ENCODE results near the gene FBLIM1.
"Not testable (repeated sequence)": the region's sequence is repeated elsewhere in the genome, so short reads cannot be mapped to it uniquely, and the experiment has no call there.

Gene FBLIM1

GRCh38 chr1:15810073-15810472, 51.5 kb downstream of the FBLIM1 start:
- no peak for DNase-seq (ENCODE audit: low spot score)

GRCh38 chr1:15816674-15817073, 58.1 kb downstream of the FBLIM1 start:
- no peak for DNase-seq (ENCODE audit: low spot score)

DNA sequence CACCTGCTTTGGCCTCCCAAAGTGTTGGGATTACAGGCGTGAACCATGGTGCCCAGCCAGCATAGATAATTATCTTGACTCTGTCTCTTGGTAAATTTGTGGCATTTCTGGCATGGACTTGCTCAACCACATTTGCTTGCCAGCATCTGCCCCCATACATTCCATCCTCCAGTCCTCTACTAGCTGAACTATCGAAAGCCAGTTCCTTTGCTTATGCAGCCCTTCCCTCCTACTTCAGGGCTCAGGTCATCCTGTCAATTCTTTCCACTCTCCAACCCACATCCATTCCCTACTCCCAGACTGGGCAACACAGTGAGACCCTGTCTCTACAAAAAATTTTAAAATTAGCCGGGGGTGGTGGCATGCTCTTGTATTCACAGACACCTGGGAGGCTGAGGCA, 61.9 kb downstream of the FBLIM1 start:
- no peak for DNase-seq (ENCODE audit: low spot score)

- DNase-seq (ENCODE audit: low spot score) = no peak
These were observed 67.2 kb downstream of the FBLIM1 start for GRCh38 chr1:15825800-15826199.

- no peak for DNase-seq (ENCODE audit: low spot score)
These were observed 68.4 kb downstream of the FBLIM1 start for GRCh38 chr1:15826810-15827507.

DNA sequence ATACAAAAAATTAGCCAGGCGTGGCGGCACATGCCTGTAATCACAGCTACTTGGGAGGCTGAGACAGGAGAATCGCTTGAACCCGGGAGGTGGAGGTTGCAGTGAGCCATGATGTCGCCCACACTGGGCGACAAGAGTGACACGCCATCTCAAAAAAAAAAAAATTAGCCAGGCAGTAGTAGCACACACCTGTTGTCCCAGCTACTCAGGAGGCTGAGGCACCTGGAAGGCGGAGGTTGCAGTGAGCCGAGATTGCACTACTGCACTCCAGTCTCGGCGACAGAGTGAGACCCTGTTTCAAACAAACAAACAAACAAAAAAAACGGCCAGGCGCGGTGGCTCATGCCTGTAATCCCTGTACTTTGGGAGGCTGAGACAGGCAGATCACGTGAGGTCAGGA, 69.0 kb downstream of the FBLIM1 start:
- DNase-seq (ENCODE audit: low spot score) = not testable (repeated sequence)

- not testable (repeated sequence) for DNase-seq (ENCODE audit: low spot score)
These were observed 70.3 kb downstream of the FBLIM1 start for GRCh38 chr1:15828931-15829330.

DNA sequence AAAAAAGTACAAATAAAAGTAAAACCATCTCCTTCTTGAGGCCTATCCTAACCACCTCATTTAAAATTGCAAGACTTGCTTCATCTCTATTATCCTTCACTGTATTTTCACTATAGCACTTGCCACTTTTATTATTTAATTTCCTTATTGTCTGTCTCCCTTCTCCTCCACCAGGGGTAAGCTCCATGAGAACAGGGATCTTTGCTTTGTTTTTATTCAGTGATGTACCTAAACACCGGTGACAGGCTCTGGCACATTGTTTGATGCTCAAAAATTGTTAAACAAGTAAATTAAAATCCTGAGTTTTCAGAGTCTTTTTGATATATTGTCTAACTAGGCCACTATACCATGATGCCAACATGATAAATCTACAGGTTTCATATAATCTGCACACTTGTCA, 71.7 kb downstream of the FBLIM1 start:
- DNase-seq (ENCODE audit: low spot score) = no peak

DNA sequence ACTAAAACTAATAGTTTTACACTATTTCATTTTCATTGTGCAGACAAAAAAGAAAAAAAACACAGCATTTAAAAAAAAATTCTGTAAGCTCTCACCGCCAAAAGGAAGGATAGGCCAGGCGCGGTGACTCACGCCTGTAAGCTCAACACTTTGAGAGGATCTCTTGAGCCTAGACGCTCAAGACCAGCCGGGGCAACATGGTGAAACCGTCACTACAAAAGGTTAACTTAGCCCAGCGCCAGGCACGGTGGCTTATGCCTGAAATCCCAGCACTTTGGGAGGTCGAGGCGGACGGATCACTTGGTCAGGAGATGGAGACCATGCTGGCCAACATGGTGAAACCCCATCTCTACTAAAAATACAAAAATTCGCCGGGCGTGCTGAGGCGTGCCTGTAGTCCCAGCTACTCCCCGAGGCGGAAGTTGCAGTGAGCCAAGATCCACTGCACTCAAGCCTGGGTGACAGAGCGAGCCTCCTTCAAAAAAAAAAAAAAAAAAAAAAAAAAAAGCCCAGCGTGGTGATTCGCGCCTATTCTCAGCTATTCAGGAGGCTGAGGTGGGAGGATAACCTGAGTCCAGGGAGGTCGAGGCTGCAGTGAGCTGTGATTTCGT, 74.6 kb downstream of the FBLIM1 start:
- no peak for DNase-seq (ENCODE audit: low spot score)

DNA sequence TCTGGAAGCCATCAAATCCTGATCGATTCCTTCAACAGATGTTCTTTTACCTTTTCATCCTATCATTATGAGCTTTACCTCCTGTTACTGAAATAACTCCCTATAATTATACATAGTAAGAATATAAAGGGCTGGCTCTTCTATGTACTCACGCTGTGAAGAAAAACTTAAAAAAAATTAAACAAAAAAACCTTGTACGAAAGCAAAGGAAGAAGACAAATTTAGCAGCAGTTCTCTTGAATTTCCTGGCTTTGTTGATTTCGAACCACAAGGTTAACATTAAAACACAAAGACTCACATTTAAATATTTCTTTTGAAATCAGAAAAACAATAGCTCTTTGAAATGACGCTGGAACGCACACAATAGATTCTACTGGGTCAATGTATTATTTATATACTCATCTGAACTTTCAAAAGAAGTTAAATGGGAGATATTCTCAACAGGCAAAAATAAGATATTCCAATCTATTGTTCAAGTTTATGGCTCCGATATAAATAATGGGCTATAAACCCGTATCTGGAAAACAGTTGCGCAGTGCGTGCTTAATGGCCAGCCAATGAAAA, 75.3 kb downstream of the FBLIM1 start:
- DNase-seq (ENCODE audit: low spot score) = peak; percentile 26

- DNase-seq (ENCODE audit: low spot score) = peak; percentile 84
These were observed 76.0 kb downstream of the FBLIM1 start for GRCh38 chr1:15834406-15835204.

- no peak for DNase-seq (ENCODE audit: low spot score)
These were observed 76.7 kb downstream of the FBLIM1 start for GRCh38 chr1:15835205-15835740.

DNA sequence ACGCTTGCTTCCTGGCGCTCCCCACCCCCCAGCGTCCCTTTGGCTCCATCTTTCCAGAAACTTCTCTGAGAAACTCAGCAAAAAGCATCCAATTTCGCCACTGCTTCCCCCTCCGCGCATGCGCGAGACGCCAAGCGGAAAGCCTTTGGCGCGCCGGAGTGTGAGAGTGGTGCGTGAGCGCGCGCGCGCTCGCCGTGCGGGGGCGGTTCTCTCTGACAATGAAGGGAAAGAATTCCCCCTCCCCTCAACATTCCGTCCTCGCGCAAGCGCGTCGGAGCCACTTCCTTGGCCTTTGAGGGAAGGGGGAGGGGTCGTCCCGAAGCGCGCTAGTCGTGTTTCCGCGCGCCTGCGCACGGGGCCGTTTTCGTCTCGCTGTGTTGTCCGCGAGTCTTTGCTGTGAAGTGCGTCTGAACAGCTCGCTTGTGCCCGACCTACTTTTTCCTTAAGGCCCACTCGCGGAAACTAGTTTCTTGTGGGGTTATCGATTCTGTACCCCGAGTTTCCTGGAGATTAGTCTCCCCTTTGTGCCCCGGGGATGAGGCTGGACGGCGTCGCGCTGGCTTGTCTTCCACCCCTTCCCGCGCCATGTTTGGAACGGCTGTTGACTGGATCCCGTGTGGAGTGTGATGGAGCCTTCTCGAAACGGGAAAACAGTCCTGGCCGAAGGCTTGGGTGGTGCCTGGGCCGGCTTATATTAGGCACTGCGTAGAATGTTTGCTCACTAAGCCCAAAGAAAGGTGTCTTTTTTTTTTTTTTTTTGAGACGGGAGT, 77.3 kb downstream of the FBLIM1 start:
- DNase-seq (ENCODE audit: low spot score) = peak; percentile 95
